Pancreas (tissue), 10 donors: ENCODE data around the gene ZNF3. TPM values are rescaled to one million over a fixed set of nuclear protein-coding genes. Genes with fewer than 3 reads are reported as not detected.

Experiments
- ATAC-seq, 4 donors: fragments of 200-7000 bp; cut with Tn5 transposase; one replicate each; pipeline versions ENCODE4 v1.8.0 to v1.9.1; 2020; ENCODE audit warnings: mild to moderate bottlenecking in 4 of 4, moderate library complexity in 4 of 4
- DNase-seq, 6 donors: peaks; one replicate each; pipeline ENCODE4 v3.0.0-alpha.2; 2020
- FAIRE-seq: peaks from 2 replicates; lab custom pipeline; 2012; peaks lifted over from hg19 to GRCh38; lab: Jason Lieb, UNC
- H3K27ac ChIP-seq, 4 donors: fragments of 200-600 bp; sonication (generic); 1 replicate in 3 of 4; 2 replicates in 1 of 4; pipeline versions ENCODE4 v1.5.0 to v1.8.0; 2020
- H3K27me3 ChIP-seq, 4 donors: fragments of 200-600 bp; one replicate each; pipeline ENCODE4 v1.8.0; 2021
- H3K36me3 ChIP-seq, 3 donors: fragments of 200-600 bp; sonication (generic) in 1 of 3; one replicate each; pipeline versions ENCODE4 v1.5.0 to v1.8.0; 2020 to 2021
- H3K4me1 ChIP-seq, 3 donors: fragments of 200-600 bp; one replicate each; pipeline ENCODE4 v1.8.0; 2021
- H3K4me3 ChIP-seq, 4 donors: fragments of 200-600 bp; sonication (generic) in 2 of 4; one replicate each; pipeline versions ENCODE4 v1.5.0 to v1.8.0; 2020 to 2021
- H3K9me3 ChIP-seq, 4 donors: fragments of 200-600 bp; one replicate each; pipeline ENCODE4 v1.8.0; 2021
- CTCF ChIP-seq, 4 donors: fragments of 200-600 bp; sonication (generic) in 3 of 4; IDR thresholded peaks; one replicate each; pipeline versions ENCODE4 v1.5.0 to v1.8.0; 2021; ENCODE audit warnings: antibody characterized with exemption in 4 of 4
- WGBS, 2 donors: extraction: QIAGEN DNeasy Blood & Tissue Kit; methylation state at CpG; one replicate each; pipeline ENCODE4 v1.1.7; 2013; 5-methylcytosine and 5-hydroxymethylcytosine counted together
- intact Hi-C, 3 donors: fragments of 100-400 bp; cut with DNase I; formaldehyde crosslinking; loops; one replicate each; pipeline versions ENCODE4 v1.11.1 to v1.14.2; 2022
- polyA plus RNA-seq, 2 donors: library from polyadenylated mRNA; stranded (reverse); fragments of 200-250 nt; gene quantifications; one replicate each; pipeline ENCODE4 v1.2.3, GENCODE V29; 2013
- total RNA-seq, 6 donors: library from RNA; stranded (reverse); fragmentation: NEBNext Ultra II Directional in 4 of 6; extraction: Animal tissue kit (Norgen Biotek cat#: 25700) in 4 of 6; gene quantifications; one replicate each; pipeline versions ENCODE4 v1.2.1 to v1.2.4, GENCODE V29; 2021 to 2023
- donor health status: healthy with polysubstance abuse.
- donor health status: DM: no; HTN: no; CAD: no; lungs with moderate emphysema.
- donor health status: DM: no; HTN: no; CAD: no.
- donor health status: control.
- donor health status: control.
- donor health status: Bipolar disorder and iron deficiency.
- donor health status: DM: yes; HTN: yes; CAD: no.
- donor health status: DM: no; HTN: no; CAD: no.
- donor health status: DM: no; HTN: no; CAD: no.
- donor health status: DM: yes; HTN: yes; CAD: no.

The ZNF3 gene
- total and polyA plus RNA-seq, 8 donors, result 9.6 to 21.2 (median 15.3) TPM

- no peak for FAIRE-seq
- Histone ChIP-seq H3K4me1 (no peaks in the 10 kb centered on the region), H3K9me3 (no peaks in the 10 kb centered on the region), H3K27ac (no peak overlapping the region), H3K36me3 (peaks cover 0 to 25% (median 0%) of the 10 kb centered on the region in 3 donors), H3K27me3 (no peaks in the 10 kb centered on the region), H3K4me3 (no peak overlapping the region)
- ATAC-seq, result no peak
- WGBS, 2 donors, result 88 to 93% methylated on average over 7 of the region's 7 CpGs
- no peak for TF ChIP-seq CTCF (IDR thresholded peaks at IDR 0.05)
- intact Hi-C loops, result no loop called here
- DNase-seq, result no peak
Measured at GRCh38 chr7:100111156-100111555, 29.6 kb upstream of the ZNF3 start.

DNA sequence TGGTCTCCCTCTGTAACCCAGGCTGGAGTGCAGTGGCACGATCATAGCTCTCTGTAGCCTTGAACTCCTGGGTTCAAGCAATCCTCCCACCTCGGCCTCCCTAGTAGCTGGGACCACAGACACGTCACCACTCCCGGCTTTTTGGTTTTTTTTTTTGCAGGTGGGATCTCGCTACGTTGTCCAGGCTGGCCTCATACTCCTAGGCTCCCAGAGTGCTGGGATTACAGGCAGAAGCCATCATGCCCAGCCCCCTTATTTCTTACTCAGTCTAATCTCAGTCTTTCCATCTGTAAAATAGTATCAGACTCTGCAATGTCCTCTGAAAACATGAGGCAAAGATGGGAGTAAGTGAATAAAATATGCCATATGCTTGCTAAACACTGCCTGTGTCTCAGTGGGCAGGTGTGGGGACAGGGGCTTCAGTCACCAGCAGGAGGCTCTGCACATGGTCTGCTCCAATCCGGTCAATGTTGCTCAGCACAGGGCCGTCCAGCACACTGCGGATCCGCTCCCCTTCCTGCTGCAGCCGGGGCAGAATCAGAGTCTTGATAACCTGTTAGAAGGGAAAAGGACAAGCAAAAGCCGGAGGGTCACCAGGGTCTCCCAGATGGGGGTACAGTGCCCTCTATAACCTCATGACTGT lies 28.1 kb upstream of the ZNF3 start:
- no peaks in the 10 kb centered on the region for H3K27me3 ChIP-seq
- DNase-seq (no peak), ATAC-seq (no peak), FAIRE-seq (no peak)
- peaks cover 0 to 25% (median 0%) of the 10 kb centered on the region in 3 donors for H3K36me3 ChIP-seq
- H3K4me1 ChIP-seq, result no peaks in the 10 kb centered on the region
- 93 to 94% methylated on average over 12 of the region's 12 CpGs for WGBS, 2 donors
- TF ChIP-seq CTCF (IDR thresholded peaks at IDR 0.05), result no peak
- H3K9me3 ChIP-seq, result no peaks in the 10 kb centered on the region
- H3K27ac ChIP-seq, result no peak overlapping the region
- no peak overlapping the region for H3K4me3 ChIP-seq
- intact Hi-C loops, result no loop called here

DNA sequence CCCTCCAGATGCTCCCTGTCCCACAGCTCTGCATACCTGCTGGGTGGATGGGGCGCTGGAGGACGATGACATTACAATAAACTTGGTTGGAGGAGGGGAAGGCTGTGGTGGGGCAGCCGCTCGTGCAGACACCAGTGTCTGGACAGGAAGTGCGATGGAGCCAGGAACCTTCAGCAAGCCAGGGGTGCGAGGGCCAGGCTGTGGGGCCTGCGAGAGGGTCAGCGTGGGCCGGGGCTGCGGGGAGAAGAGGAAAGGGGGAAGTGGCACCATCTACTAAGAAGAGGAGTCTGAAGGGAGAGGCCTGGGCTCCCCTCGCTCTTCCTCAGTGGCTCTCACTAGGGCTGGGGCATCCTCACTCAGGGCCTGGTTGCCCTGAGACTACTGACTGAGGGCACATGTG lies 26.4 kb upstream of the ZNF3 start:
- no peak for TF ChIP-seq CTCF (IDR thresholded peaks at IDR 0.05)
- no peak for FAIRE-seq
- H3K4me1 ChIP-seq, result no peaks in the 10 kb centered on the region
- H3K9me3 ChIP-seq, result no peaks in the 10 kb centered on the region
- no peaks in the 10 kb centered on the region for H3K27me3 ChIP-seq
- H3K27ac ChIP-seq, result no peak overlapping the region
- no peak for ATAC-seq
- DNase-seq, result no peak
- 88 to 91% methylated on average over 11 of the region's 11 CpGs for WGBS, 2 donors
- H3K36me3 ChIP-seq, result peaks cover 0 to 25% (median 0%) of the 10 kb centered on the region in 3 donors
- H3K4me3 ChIP-seq, result no peak overlapping the region
- intact Hi-C loops, result no loop called here

DNA sequence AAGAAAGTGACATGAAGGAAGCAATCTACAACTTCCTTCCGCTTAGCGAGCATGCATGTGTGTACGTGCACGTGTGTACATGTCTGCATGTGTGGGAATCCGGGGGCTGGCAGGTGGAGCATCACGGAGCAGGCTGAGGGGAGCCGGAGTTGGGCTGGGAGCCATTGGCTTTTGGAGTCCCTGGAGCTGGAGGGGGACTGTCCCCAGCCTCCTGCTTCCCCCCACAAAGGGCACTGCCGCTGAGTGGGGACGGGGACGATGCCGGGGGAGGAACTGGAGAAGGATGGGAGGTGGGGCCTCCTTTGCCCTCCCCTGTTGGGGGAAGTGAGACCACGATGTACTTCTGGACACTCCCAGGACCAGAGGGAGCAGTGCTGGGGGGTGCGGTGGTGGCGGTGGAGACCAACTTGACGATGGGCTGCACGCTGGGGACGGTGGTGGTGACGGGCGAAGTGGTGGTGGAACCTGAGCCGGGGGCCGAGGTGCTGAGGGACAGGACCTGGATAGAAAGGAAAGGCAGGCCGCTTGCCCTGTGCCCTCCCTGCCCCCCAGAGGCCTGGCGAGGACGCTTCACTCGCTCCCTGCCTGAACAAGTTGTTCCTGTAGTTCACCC lies 25.7 kb upstream of the ZNF3 start:
- TF ChIP-seq CTCF (IDR thresholded peaks at IDR 0.05), result no peak
- ATAC-seq, result no peak
- Histone ChIP-seq H3K27ac (no peak overlapping the region), H3K36me3 (peaks cover 0 to 22% (median 0%) of the 10 kb centered on the region in 3 donors), H3K4me1 (peaks cover 0 to 4% (median 0%) of the 10 kb centered on the region in 3 donors), H3K4me3 (no peak overlapping the region), H3K9me3 (no peaks in the 10 kb centered on the region), H3K27me3 (no peaks in the 10 kb centered on the region)
- FAIRE-seq, result no peak
- no peak for DNase-seq
- intact Hi-C loops, result no loop called here
- 89% methylated on average over 25 of the region's 25 CpGs for WGBS, 2 donors

- TF ChIP-seq CTCF (IDR thresholded peaks at IDR 0.05), result no peak
- H3K36me3 ChIP-seq, result peaks cover 0 to 16% (median 0%) of the 10 kb centered on the region in 3 donors
- no peak for ATAC-seq
Measured at GRCh38 chr7:100106633-100107032, 25.1 kb upstream of the ZNF3 start.

More at GRCh38 chr7:100106633-100107032, 25.1 kb upstream of the ZNF3 start:
- FAIRE-seq, result no peak
- no peak overlapping the region for H3K27ac ChIP-seq
- DNase-seq, result no peak
- intact Hi-C loops, result no loop called here
- H3K4me1 ChIP-seq, result peaks cover 0 to 7% (median 0%) of the 10 kb centered on the region in 3 donors
- 77 to 81% methylated on average over 17 of the region's 17 CpGs for WGBS, 2 donors
- H3K4me3 ChIP-seq, result no peak overlapping the region
- no peaks in the 10 kb centered on the region for H3K9me3 ChIP-seq
- H3K27me3 ChIP-seq, result no peaks in the 10 kb centered on the region
